ENCODE results near the gene C10orf90. TPM values are rescaled to one million over a fixed set of nuclear protein-coding genes. Genes with fewer than 3 reads are reported as not detected.

Gene C10orf90
- total and polyA plus RNA-seq, 2 of the 8 experiments (the other 6 are each of a cell fraction or from before 2014, with no cell fraction given) = 0.21 TPM; not detected in 1

DNA sequence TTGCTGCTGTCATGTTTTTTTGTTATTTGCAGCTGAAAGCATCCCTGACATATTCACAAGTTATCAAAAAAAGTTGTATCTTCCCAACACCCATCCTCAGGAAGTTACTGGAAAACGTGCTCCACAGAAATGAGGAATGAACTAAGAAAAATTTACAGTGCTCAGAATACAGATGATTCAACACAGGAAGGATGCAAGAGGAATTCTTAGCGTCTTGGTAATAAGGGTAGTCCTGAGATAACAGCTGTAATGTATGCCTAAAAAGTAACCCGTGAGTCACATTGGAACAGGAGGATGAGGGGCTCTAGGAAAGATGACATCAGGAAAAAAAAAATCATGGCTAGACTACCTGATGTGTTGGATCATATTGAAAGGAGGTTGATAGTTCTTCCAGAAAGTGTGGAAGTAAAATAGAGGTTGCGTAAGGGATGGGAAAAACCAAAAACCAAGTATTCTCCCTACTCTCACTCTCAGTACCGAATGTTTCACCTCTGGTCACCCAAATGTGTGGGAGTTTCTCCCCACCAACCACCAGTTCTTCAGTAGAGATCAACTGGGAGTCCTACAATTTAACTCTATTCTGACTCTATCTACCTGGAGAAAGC, 286.1 kb downstream of the C10orf90 start:
- H3K4me3 ChIP-seq (ENCODE audit: extremely low read depth in 1 of 4, insufficient read depth in 2 of 4, low read depth in 3 of 4, low read length in 4 of 4) = no peak overlapping the region
- peaks cover 6 to 23% (median 23%) of the 10 kb centered on the region in 4 experiments for H3K27me3 ChIP-seq (replicated peaks in 1 of 4; ENCODE audit: control insufficient read depth in 3 of 4, extremely low read depth in 1 of 4, insufficient read depth in 3 of 4, low read length in 3 of 4)
- no peak overlapping the region for H3K23ac ChIP-seq (ENCODE audit: insufficient read length)
- no peak overlapping the region for H4K8ac ChIP-seq (ENCODE audit: extremely low read depth, insufficient read depth, low read length)
- H3K4me2 ChIP-seq (ENCODE audit: insufficient read depth in 1 of 2, low read depth in 2 of 2, low read length in 2 of 2) = no peak overlapping the region
- H4K91ac ChIP-seq (replicated peaks; ENCODE audit: insufficient read length, low read length) = no peak overlapping the region
- no peak overlapping the region for H2AK5ac ChIP-seq (ENCODE audit: low read depth, low read length)
- no peaks in the 10 kb centered on the region for H4K20me1 ChIP-seq (replicated peaks in 1 of 2; ENCODE audit: control insufficient read depth in 1 of 2, insufficient read depth in 2 of 2, low read length in 2 of 2)
- H3K14ac ChIP-seq (ENCODE audit: insufficient read length) = no peak overlapping the region
- H3K36me3 ChIP-seq (ENCODE audit: control insufficient read depth in 2 of 4, insufficient read depth in 4 of 4, low read length in 3 of 4) = no peaks in the 10 kb centered on the region
- no peaks in the 10 kb centered on the region for H3K79me1 ChIP-seq (ENCODE audit: low read depth, low read length)
- H4K5ac ChIP-seq (ENCODE audit: insufficient read length, low read depth, low read length) = no peak overlapping the region
- WGBS, 2 experiments (ENCODE audit: extremely low coverage in 1 of 2, insufficient coverage in 1 of 2, insufficient read length in 1 of 2, insufficient replicate concordance in 2 of 2, low coverage in 1 of 2, low lambda C conversion rate in 2 of 2, missing lambda C conversion rate in 1 of 2) = 92% methylated on average over 5 of the region's 5 CpGs; no CpG with 5 or more reads in 1 of the 2 experiments
- DNase-seq (ENCODE audit: low read depth in 1 of 2, low spot score in 2 of 2) = no peak
- no peak overlapping the region for H3K27ac ChIP-seq (ENCODE audit: low read depth, low read length)
- no peak overlapping the region for H3K9ac ChIP-seq (replicated peaks in 1 of 4; ENCODE audit: extremely low read depth in 1 of 4, low read depth in 3 of 4, low read length in 3 of 4)
- H2BK5ac ChIP-seq (ENCODE audit: low read depth, low read length) = no peak overlapping the region
- POLR2A ChIA-PET (ENCODE audit: partially characterized antibody) = no interaction called here
- no peak overlapping the region for H2BK20ac ChIP-seq (ENCODE audit: low read length)
- CTCF ChIA-PET (ENCODE audit: partially characterized antibody) = interaction anchor here (1.0 to 1.7 kb wide), 4 partner anchors 10 to 449 kb away, joined by 3 to 4 read pairs (median 4); no protein-coding TSS in a partner anchor
- no peak overlapping the region for H2BK120ac ChIP-seq (replicated peaks; ENCODE audit: low read depth, low read length)
- H2AFZ ChIP-seq (ENCODE audit: low read length) = no peak overlapping the region
- H2BK15ac ChIP-seq (ENCODE audit: low read length) = no peak overlapping the region
- TF ChIP-seq SUZ12 (IDR thresholded peaks at IDR 0.05; ENCODE audit: low read length) (no peak), CREB1 (IDR thresholded peaks at IDR 0.05) (no peak), FOSL1 (IDR thresholded peaks at IDR 0.05; ENCODE audit: insufficient read depth, low read depth, low read length) (no peak), TAF7 (optimal IDR thresholded peaks at IDR 0.05; ENCODE audit: borderline replicate concordance, low read depth, low read length) (no peak), KDM5A (IDR thresholded peaks at IDR 0.05; ENCODE audit: low read length) (no peak), SAP30 (IDR thresholded peaks at IDR 0.05; ENCODE audit: insufficient read depth, insufficient replicate concordance, low read length) (no peak)
- no peaks in the 10 kb centered on the region for H3K79me2 ChIP-seq (ENCODE audit: control insufficient read depth in 1 of 2, insufficient read depth in 2 of 2, low read length in 2 of 2)
- H3K4me1 ChIP-seq (replicated peaks in 1 of 4; ENCODE audit: control insufficient read depth in 3 of 4, insufficient read depth in 4 of 4, low read length in 3 of 4) = peaks cover 0 to 2% (median 0%) of the 10 kb centered on the region in 4 experiments; a peak in 4 of 7 replicates
- H3K23me2 ChIP-seq (ENCODE audit: low read depth, low read length) = peaks cover 13% of the 10 kb centered on the region
- H3K4ac ChIP-seq (replicated peaks; ENCODE audit: insufficient read length, low read depth, low read length) = no peak overlapping the region
- no peaks in the 10 kb centered on the region; a peak in 1 of 4 replicates for H3K9me3 ChIP-seq (ENCODE audit: insufficient read depth in 2 of 2, low read depth in 1 of 2, low read length in 1 of 2)
- no peak overlapping the region for H3K18ac ChIP-seq (ENCODE audit: extremely low read depth, low read length)
- H2BK12ac ChIP-seq (ENCODE audit: low read depth, low read length) = no peak overlapping the region
- H3K56ac ChIP-seq (replicated peaks; ENCODE audit: insufficient read length, low read depth, low read length) = no peak overlapping the region
- FAIRE-seq = no peak

All from H1 (cell line).